Testis (tissue), 3 donors: ENCODE measurements around the gene MYBBP1A. TPM values are rescaled to one million over a fixed set of nuclear protein-coding genes. Genes with fewer than 3 reads are reported as not detected.
A peak's percentile ranks its signal among the peaks of the same experiment; 100 is the strongest.

Source experiments
- DNase-seq: peaks from one replicate; pipeline ENCODE4 v3.0.0-alpha.2; 2019
- H3K27ac ChIP-seq, 2 donors: fragments of 200-600 bp; sonication (generic); one replicate each; pipeline ENCODE4 v1.5.1; 2019
- H3K27me3 ChIP-seq: fragments of 200-600 bp; sonication (generic); one replicate; pipeline ENCODE4 v1.5.1; 2019
- H3K36me3 ChIP-seq: fragments of 200-600 bp; sonication (generic); one replicate; pipeline ENCODE4 v1.5.1; 2017; ENCODE audit warnings: low read depth; ENCODE audit errors: missing control alignments
- H3K4me1 ChIP-seq: fragments of 200-600 bp; sonication (generic); one replicate; pipeline ENCODE4 v1.5.1; 2019
- H3K4me3 ChIP-seq, 2 donors: fragments of 200-600 bp; sonication (generic); one replicate each; pipeline ENCODE4 v1.5.1; 2017 to 2019
- H3K9me3 ChIP-seq: fragments of 200-600 bp; sonication (generic); one replicate; pipeline ENCODE4 v1.5.1; 2017
- POLR2A ChIP-seq: fragments of 450-650 bp; IDR thresholded peaks from one replicate; pipeline ENCODE4 v1.6.1; 2017; ENCODE audit warnings: antibody characterized with exemption, mild to moderate bottlenecking, moderate library complexity
- WGBS, 2 donors: methylation state at CpG; one replicate each; pipeline ENCODE4 v1.1.5; 2018; 5-methylcytosine and 5-hydroxymethylcytosine counted together
- intact Hi-C: fragments of 100-400 bp; cut with DNase I; formaldehyde crosslinking; loops from one replicate; pipeline ENCODE4 v1.15.1; 2023; ENCODE audit warnings: low total_unique reads
- polyA plus RNA-seq: library from polyadenylated mRNA; stranded (reverse); fragments of 350-450 nt; fragmentation: Illumina TruSeq; extraction: RNeasy Lipid Tissue Mini Kit (QIAGEN cat#74804); gene quantifications from one replicate; pipeline ENCODE4 v1.2.3, GENCODE V29; 2014; ENCODE audit warnings: low read depth, low replicate concordance; ENCODE audit not compliant: insufficient read depth
- total RNA-seq, 2 donors: library from RNA; depleted of rRNA; stranded (reverse); fragments of >200 nt; gene quantifications; one replicate each; pipeline ENCODE4 v1.2.3, GENCODE V29; 2016
- TF ChIP-seq, protein P1 (sequence below), 3 experiments: fragments of 450-650 bp in 2 of 3; fragments of 200-600 bp in 1 of 3; sonication (generic) in 1 of 3; IDR thresholded peaks; one replicate each; pipeline ENCODE4 v1.5.1; 2016 to 2019; ENCODE audit warnings: antibody characterized with exemption in 3 of 3, mild to moderate bottlenecking in 2 of 3, moderate library complexity in 1 of 3

MYBBP1A gene
- total and polyA plus RNA-seq, 3 donors from 2014 or later: 32.9 to 78.9 (median 74.1) TPM

DNA sequence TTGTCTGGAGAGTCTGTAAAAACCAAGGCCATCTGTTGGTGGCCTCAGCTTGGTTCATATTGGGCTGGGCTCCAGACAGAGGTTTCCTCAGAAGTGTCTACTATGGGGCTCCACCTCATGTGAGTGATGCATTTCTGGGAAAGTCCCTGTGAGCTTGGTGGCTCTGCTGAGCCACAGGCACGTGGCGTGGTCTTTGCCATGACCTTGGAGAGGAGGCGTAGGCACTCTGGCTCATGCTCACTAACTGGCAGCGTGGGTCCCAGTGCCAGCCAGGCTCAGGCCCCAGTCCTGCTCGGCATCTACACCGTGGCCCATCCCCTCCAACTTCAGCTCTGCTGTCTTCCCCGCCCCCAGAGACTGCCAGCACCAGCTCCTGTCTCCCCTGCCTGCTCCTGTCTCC, 18.5 kb upstream of the MYBBP1A start:
- TF ChIP-seq, protein P1, sequence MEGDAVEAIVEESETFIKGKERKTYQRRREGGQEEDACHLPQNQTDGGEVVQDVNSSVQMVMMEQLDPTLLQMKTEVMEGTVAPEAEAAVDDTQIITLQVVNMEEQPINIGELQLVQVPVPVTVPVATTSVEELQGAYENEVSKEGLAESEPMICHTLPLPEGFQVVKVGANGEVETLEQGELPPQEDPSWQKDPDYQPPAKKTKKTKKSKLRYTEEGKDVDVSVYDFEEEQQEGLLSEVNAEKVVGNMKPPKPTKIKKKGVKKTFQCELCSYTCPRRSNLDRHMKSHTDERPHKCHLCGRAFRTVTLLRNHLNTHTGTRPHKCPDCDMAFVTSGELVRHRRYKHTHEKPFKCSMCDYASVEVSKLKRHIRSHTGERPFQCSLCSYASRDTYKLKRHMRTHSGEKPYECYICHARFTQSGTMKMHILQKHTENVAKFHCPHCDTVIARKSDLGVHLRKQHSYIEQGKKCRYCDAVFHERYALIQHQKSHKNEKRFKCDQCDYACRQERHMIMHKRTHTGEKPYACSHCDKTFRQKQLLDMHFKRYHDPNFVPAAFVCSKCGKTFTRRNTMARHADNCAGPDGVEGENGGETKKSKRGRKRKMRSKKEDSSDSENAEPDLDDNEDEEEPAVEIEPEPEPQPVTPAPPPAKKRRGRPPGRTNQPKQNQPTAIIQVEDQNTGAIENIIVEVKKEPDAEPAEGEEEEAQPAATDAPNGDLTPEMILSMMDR (IDR thresholded peaks at IDR 0.05): no peak
- no peak for TF ChIP-seq POLR2A
- DNase-seq: peak; percentile 89
- intact Hi-C loops: loop anchor here (5.0 kb wide), 1 partner anchor 49 kb away; no protein-coding TSS in a partner anchor
- H3K9me3 ChIP-seq: no peaks in the 10 kb centered on the region
- no peak overlapping the region for H3K4me3 ChIP-seq
- peaks cover 21% of the 10 kb centered on the region for H3K4me1 ChIP-seq
- WGBS, 2 donors: 62 to 82% methylated on average over 6 to 7 of the region's 7 CpGs
- no peaks in the 10 kb centered on the region for H3K36me3 ChIP-seq
- H3K27me3 ChIP-seq: no peaks in the 10 kb centered on the region
- H3K27ac ChIP-seq: no peak overlapping the region

DNA sequence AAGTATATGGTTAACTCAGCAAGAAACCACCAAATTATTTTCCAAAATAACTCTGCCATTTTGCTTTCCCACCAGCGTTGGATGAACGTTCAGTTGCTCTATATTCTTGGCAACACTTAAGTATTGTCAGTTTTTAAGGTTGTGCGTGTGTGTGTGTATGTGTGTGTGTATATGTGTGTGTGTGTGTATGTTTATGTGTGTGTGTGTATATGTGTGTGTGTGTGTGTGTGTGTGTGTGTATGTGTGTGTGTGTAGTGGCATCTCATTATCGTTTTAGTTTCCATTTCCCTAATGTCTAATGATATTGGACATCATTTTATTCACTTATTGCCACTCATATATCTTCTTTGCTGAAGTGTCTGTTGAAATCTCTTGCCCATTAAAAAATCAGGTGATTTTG, 17.9 kb upstream of the MYBBP1A start:
- intact Hi-C loops: loop anchor here (5.0 kb wide), 1 partner anchor 49 kb away; no protein-coding TSS in a partner anchor
- Histone ChIP-seq H3K4me3 (no peak overlapping the region), H3K27ac (no peak overlapping the region), H3K36me3 (no peaks in the 10 kb centered on the region), H3K9me3 (no peaks in the 10 kb centered on the region), H3K4me1 (peaks cover 21% of the 10 kb centered on the region), H3K27me3 (no peaks in the 10 kb centered on the region)
- WGBS, 2 donors: 72 to 83% methylated on average over 4 of the region's 4 CpGs
- no peak for DNase-seq
- TF ChIP-seq, protein P1 (IDR thresholded peaks at IDR 0.05): no peak

DNA sequence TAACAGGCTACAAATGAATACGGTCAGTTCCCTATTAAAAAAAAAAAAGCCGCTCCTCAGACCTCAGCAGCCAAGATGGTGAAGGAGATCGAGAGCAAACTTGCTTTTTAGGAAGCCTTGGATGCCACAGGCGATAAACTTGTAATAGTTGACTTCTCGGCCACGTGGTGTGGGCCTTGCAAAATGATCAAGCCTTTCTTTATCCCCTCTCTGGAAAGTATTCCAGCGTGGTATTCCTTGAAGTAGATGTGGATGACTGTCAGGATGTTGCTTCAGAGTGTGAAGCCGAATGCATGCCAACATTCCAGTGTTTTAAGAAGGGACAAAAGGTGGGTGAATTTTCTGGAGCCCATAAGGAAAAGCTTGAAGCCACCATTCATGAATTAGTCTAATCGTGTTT, 16.9 kb upstream of the MYBBP1A start:
- intact Hi-C loops: loop anchor here (5.0 kb wide), 1 partner anchor 50 kb away; no protein-coding TSS in a partner anchor
- 83 to 86% methylated on average over 9 of the region's 9 CpGs for WGBS, 2 donors
- peaks cover 16% of the 10 kb centered on the region for H3K4me1 ChIP-seq
- no peak overlapping the region for H3K4me3 ChIP-seq
- no peaks in the 10 kb centered on the region for H3K27me3 ChIP-seq
- no peaks in the 10 kb centered on the region for H3K9me3 ChIP-seq
- no peak for DNase-seq
- TF ChIP-seq, protein P1 (IDR thresholded peaks at IDR 0.05): no peak
- TF ChIP-seq POLR2A: no peak
- no peak overlapping the region for H3K27ac ChIP-seq
- no peaks in the 10 kb centered on the region for H3K36me3 ChIP-seq

DNA sequence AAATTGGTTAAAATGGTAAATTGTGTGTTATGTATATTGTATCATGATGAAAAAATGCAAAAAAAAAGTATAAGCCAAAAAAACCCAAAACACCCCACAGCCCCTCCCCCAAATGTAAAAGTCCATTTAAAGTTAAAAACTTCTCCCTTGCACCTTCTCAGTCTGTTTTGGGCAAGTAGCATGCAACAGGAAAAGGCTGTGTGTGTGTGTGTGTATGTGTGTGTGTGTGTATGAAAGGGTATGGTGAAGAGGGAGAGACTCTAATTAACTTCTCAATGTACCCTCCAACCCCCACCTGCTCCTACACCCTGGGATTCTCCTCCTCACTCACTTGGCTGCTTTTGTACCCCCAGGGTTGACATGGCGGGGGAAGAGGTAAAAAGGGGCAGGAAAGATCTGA, 14.4 kb upstream of the MYBBP1A start:
- no peak overlapping the region for H3K27ac ChIP-seq
- intact Hi-C loops: no loop called here
- peaks cover 10% of the 10 kb centered on the region for H3K4me1 ChIP-seq
- no peak for DNase-seq
- TF ChIP-seq, protein P1 (IDR thresholded peaks at IDR 0.05): no peak
- TF ChIP-seq POLR2A: no peak
- no peaks in the 10 kb centered on the region for H3K9me3 ChIP-seq
- H3K4me3 ChIP-seq: no peak overlapping the region
- 29 to 100% methylated on average over 1 of the region's 1 CpG for WGBS, 2 donors
- no peaks in the 10 kb centered on the region for H3K27me3 ChIP-seq
- H3K36me3 ChIP-seq: no peaks in the 10 kb centered on the region

DNA sequence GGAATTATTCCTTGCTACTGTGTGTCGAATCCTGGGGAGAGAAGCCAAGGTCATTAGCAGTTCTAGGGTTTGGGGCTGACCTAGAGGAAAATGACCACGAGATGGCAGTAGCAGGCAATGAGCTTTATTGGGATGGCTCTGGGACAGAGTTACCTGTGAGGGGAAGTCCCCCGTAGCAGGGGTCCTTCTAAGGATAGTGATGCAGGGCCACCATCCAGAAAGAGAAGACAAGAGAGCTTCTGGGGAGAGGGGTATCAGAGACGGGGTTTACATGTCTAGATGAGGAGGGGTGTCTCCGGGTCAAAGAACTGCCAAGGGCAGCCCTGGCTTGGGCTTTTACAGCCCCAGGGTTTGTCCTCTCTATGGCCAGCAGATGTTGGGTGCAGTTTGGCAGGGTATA, 11.6 kb upstream of the MYBBP1A start:
- Histone ChIP-seq H3K4me1 (peaks cover 6% of the 10 kb centered on the region), H3K36me3 (no peaks in the 10 kb centered on the region), H3K4me3 (no peak overlapping the region), H3K9me3 (no peaks in the 10 kb centered on the region), H3K27me3 (no peaks in the 10 kb centered on the region), H3K27ac (no peak overlapping the region)
- DNase-seq: peak; percentile 86
- no peak for TF ChIP-seq POLR2A
- TF ChIP-seq, protein P1 (IDR thresholded peaks at IDR 0.05): peak; percentile 74 to 80 (median 76)
- WGBS, 2 donors: 38 to 46% methylated on average over 5 of the region's 5 CpGs
- intact Hi-C loops: no loop called here
